Astrocyte (in vitro differentiated cells and primary cell): ENCODE data around the gene MEGF10. TPM values are rescaled to one million over a fixed set of nuclear protein-coding genes. Genes with fewer than 3 reads are reported as not detected.

Experiments used
- DNase-seq: peaks from one replicate; pipeline ENCODE4 v3.0.0-alpha.2; 2010; ENCODE audit warnings: low read depth
- FAIRE-seq: peaks from 2 replicates; lab custom pipeline; 2011; peaks lifted over from hg19 to GRCh38; lab: Jason Lieb, UNC
- H2AFZ ChIP-seq: 2 replicates; pipeline ENCODE4 v1.6.0; 2012; ENCODE audit warnings: low read depth, low read length, inconsistent platforms
- H3K27ac ChIP-seq: 2 replicates; pipeline ENCODE4 v1.5.1; 2011; ENCODE audit warnings: low read depth, low read length, inconsistent platforms
- H3K27me3 ChIP-seq: 2 replicates; pipeline ENCODE4 v1.6.0; 2011; ENCODE audit warnings: low read length, inconsistent platforms; ENCODE audit not compliant: insufficient read depth
- H3K36me3 ChIP-seq: 2 replicates; pipeline ENCODE4 v1.5.1; 2011; ENCODE audit warnings: low read length, inconsistent platforms; ENCODE audit not compliant: insufficient read depth
- H3K4me1 ChIP-seq: 2 replicates; pipeline ENCODE4 v1.5.1; 2011; ENCODE audit warnings: low read length, inconsistent platforms; ENCODE audit not compliant: insufficient read depth
- H3K4me2 ChIP-seq: 2 replicates; pipeline ENCODE4 v1.6.0; 2012; ENCODE audit warnings: low read length, inconsistent platforms
- H3K4me3 ChIP-seq: 2 replicates; pipeline ENCODE4 v1.5.1; 2011; ENCODE audit warnings: low read depth, mild to moderate bottlenecking, low read length, inconsistent platforms; ENCODE audit not compliant: insufficient read depth
- H3K79me2 ChIP-seq: 2 replicates; pipeline ENCODE4 v1.6.0; 2012; ENCODE audit warnings: mild to moderate bottlenecking, low read length, inconsistent platforms; ENCODE audit not compliant: insufficient read depth
- H3K9ac ChIP-seq: 2 replicates; pipeline ENCODE4 v1.6.0; 2012; ENCODE audit warnings: mild to moderate bottlenecking, low read length, inconsistent platforms
- H3K9me3 ChIP-seq: 2 replicates; pipeline ENCODE4 v1.5.1; 2012; ENCODE audit warnings: low read depth, mild to moderate bottlenecking, low read length, inconsistent platforms; ENCODE audit not compliant: insufficient read depth
- H4K20me1 ChIP-seq: 2 replicates; pipeline ENCODE4 v1.6.0; 2012; ENCODE audit warnings: low read length, inconsistent platforms; ENCODE audit not compliant: insufficient read depth
- H3K27ac Mint-ChIP-seq: one replicate; pipeline ENCODE4 v1.8.0; 2021; ENCODE audit warnings: mild to moderate bottlenecking, mixed read lengths; ENCODE audit not compliant: unreplicated experiment
- H3K27me3 Mint-ChIP-seq: one replicate; pipeline ENCODE4 v1.8.0; 2021; ENCODE audit warnings: low read depth, mixed read lengths; ENCODE audit not compliant: unreplicated experiment
- H3K36me3 Mint-ChIP-seq: one replicate; pipeline ENCODE4 v1.8.0; 2021; ENCODE audit warnings: low read depth, mixed read lengths; ENCODE audit not compliant: unreplicated experiment
- H3K4me1 Mint-ChIP-seq: one replicate; pipeline ENCODE4 v1.8.0; 2021; ENCODE audit warnings: low read depth, mixed read lengths; ENCODE audit not compliant: unreplicated experiment
- H3K4me3 Mint-ChIP-seq: one replicate; pipeline ENCODE4 v1.8.0; 2021; ENCODE audit warnings: mild to moderate bottlenecking, moderate library complexity, mixed read lengths; ENCODE audit not compliant: unreplicated experiment
- H3K9me3 Mint-ChIP-seq: one replicate; pipeline ENCODE4 v1.8.0; 2021; ENCODE audit warnings: mild to moderate bottlenecking, mixed read lengths; ENCODE audit not compliant: unreplicated experiment
- EZH2 ChIP-seq: IDR thresholded peaks from 2 replicates; pipeline ENCODE4 v1.6.1; 2012; ENCODE audit warnings: mild to moderate bottlenecking, low read length, inconsistent platforms; ENCODE audit not compliant: insufficient read depth
- total RNA-seq: library from RNA; stranded (reverse); gene quantifications from 2 replicates; pipeline ENCODE4 v1.2.1, GENCODE V29; 2021
- TF ChIP-seq, protein P1 (sequence below): IDR thresholded peaks from 2 replicates; pipeline ENCODE4 v1.5.1; 2011; ENCODE audit warnings: low read depth, mild to moderate bottlenecking, inconsistent platforms, low read length, moderate library complexity; ENCODE audit not compliant: insufficient read depth

MEGF10 gene
- total RNA-seq, 1 donor from 2014 or later = 15.8 TPM

DNA sequence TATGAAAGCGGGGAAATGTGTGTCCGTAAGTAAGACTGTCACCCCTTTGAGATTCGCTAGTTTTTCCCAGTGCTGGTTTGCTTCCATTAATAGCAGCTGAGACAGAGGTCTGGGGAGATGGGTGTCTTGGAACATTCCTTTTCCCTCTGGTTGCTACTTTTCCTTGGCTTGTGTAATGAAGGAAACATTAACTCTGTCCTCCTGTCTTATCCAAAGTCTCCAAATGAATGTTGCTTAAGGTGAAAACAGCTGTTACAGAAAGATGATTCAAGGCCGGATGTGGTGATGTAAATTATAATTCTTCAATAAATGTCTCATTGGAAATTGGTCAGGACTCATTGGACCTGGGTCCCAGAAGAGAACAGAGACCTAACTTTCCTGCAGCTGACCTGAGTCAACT, 50.0 kb downstream of the MEGF10 start:
- Histone ChIP-seq H3K27ac (no peak overlapping the region), H3K9ac (no peak overlapping the region), H3K4me2 (no peak overlapping the region), H3K9me3 (no peaks in the 10 kb centered on the region), H3K4me3 (no peak overlapping the region), H3K36me3 (no peaks in the 10 kb centered on the region), H3K4me1 (no peaks in the 10 kb centered on the region), H3K27me3 (peaks cover 2% of the 10 kb centered on the region), H2AFZ (no peak overlapping the region), H3K79me2 (no peaks in the 10 kb centered on the region), H4K20me1 (no peaks in the 10 kb centered on the region)
- no peak for DNase-seq
- H3K4me3 Mint-ChIP-seq = no peak overlapping the region
- H3K9me3 Mint-ChIP-seq = no peaks in the 10 kb centered on the region
- peaks cover 2% of the 10 kb centered on the region for H3K36me3 Mint-ChIP-seq
- peaks cover 15% of the 10 kb centered on the region for H3K4me1 Mint-ChIP-seq
- H3K27ac Mint-ChIP-seq = no peak overlapping the region
- no peak for FAIRE-seq
- TF ChIP-seq, protein P1, sequence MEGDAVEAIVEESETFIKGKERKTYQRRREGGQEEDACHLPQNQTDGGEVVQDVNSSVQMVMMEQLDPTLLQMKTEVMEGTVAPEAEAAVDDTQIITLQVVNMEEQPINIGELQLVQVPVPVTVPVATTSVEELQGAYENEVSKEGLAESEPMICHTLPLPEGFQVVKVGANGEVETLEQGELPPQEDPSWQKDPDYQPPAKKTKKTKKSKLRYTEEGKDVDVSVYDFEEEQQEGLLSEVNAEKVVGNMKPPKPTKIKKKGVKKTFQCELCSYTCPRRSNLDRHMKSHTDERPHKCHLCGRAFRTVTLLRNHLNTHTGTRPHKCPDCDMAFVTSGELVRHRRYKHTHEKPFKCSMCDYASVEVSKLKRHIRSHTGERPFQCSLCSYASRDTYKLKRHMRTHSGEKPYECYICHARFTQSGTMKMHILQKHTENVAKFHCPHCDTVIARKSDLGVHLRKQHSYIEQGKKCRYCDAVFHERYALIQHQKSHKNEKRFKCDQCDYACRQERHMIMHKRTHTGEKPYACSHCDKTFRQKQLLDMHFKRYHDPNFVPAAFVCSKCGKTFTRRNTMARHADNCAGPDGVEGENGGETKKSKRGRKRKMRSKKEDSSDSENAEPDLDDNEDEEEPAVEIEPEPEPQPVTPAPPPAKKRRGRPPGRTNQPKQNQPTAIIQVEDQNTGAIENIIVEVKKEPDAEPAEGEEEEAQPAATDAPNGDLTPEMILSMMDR = no peak
- TF ChIP-seq EZH2 = no peak
- no peaks in the 10 kb centered on the region for H3K27me3 Mint-ChIP-seq

DNA sequence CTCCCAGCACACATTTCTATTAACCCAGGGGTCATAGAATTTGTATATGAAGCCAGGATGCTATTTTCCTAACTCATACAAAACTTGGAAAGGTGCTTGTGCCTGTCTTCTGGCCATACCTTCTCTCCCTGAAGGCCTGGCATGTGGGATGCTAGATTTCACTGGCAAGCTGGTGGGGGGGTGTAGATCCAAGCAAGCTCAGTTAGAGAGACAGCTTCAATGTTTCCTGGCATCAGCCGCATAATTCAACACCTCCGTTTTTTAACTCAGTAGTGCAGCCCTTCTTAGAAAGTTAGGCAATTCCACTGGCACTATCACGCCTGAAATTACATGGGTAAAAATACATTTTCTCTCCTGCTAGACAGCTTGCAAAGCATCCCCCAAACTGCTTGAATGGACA, 51.8 kb downstream of the MEGF10 start:
- H3K4me3 Mint-ChIP-seq = no peak overlapping the region
- Histone ChIP-seq H3K4me2 (no peak overlapping the region), H4K20me1 (no peaks in the 10 kb centered on the region), H3K27me3 (no peaks in the 10 kb centered on the region), H3K27ac (no peak overlapping the region), H2AFZ (no peak overlapping the region), H3K79me2 (no peaks in the 10 kb centered on the region), H3K36me3 (no peaks in the 10 kb centered on the region), H3K9me3 (no peaks in the 10 kb centered on the region), H3K4me1 (no peaks in the 10 kb centered on the region), H3K4me3 (no peak overlapping the region), H3K9ac (no peak overlapping the region)
- H3K27ac Mint-ChIP-seq = no peak overlapping the region
- no peaks in the 10 kb centered on the region for H3K9me3 Mint-ChIP-seq
- no peak for TF ChIP-seq EZH2
- TF ChIP-seq, protein P1 = no peak
- peaks cover 12% of the 10 kb centered on the region for H3K4me1 Mint-ChIP-seq
- peaks cover 9% of the 10 kb centered on the region for H3K36me3 Mint-ChIP-seq
- no peak for FAIRE-seq
- H3K27me3 Mint-ChIP-seq = no peaks in the 10 kb centered on the region
- DNase-seq = no peak

DNA sequence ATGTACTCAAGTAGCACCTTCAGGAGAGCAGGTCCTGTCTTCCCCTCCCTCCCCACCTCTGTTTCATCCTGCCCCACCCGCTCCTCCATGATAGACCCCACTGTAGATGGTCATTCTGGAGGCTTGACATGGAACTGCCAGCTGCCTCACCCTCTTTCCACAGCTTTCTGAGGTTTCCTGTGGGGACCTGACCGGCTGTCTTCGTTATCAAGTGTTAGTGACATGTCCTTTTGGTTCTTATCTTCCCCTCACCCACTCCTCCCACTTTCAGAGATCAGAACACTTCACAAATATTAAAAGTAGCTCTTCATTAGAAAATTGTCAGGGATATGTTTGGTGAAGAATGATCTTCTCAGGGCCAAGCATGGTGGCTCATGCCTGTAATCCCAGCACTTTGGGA, 52.7 kb downstream of the MEGF10 start:
- H3K9me3 Mint-ChIP-seq = no peaks in the 10 kb centered on the region
- TF ChIP-seq, protein P1 = no peak
- TF ChIP-seq EZH2 = no peak
- H3K27ac Mint-ChIP-seq = no peak overlapping the region
- Histone ChIP-seq H3K4me2 (no peak overlapping the region), H3K27me3 (no peaks in the 10 kb centered on the region), H3K9me3 (no peaks in the 10 kb centered on the region), H3K9ac (no peak overlapping the region), H4K20me1 (no peaks in the 10 kb centered on the region), H3K27ac (no peak overlapping the region), H2AFZ (no peak overlapping the region), H3K79me2 (no peaks in the 10 kb centered on the region), H3K4me1 (no peaks in the 10 kb centered on the region), H3K36me3 (no peaks in the 10 kb centered on the region), H3K4me3 (no peak overlapping the region)
- DNase-seq (no peak), FAIRE-seq (no peak)
- H3K27me3 Mint-ChIP-seq = no peaks in the 10 kb centered on the region
- peaks cover 5% of the 10 kb centered on the region for H3K4me1 Mint-ChIP-seq
- no peak overlapping the region for H3K4me3 Mint-ChIP-seq
- peaks cover 9% of the 10 kb centered on the region for H3K36me3 Mint-ChIP-seq
